GM21526 (cell line): ENCODE measurements around the gene FLT4.
"Not testable (repeated sequence)": the region's sequence is repeated elsewhere in the genome, so short reads cannot be mapped to it uniquely, and the experiment has no call there.

Source experiments
- ATAC-seq: cut with Tn5 transposase; IDR thresholded peaks from one replicate; pipeline ENCODE4 v1.9.1; 2021; ENCODE audit warnings: moderate library complexity; ENCODE audit not compliant: unreplicated experiment, low FRiP score

The FLT4 gene

GRCh38 chr5:180670586-180671359 is 21.4 kb upstream of the FLT4 start:
- no peak for ATAC-seq

GRCh38 chr5:180670157-180670556 is 20.8 kb upstream of the FLT4 start:
- no peak for ATAC-seq

- ATAC-seq, result no peak
These were observed 20.3 kb upstream of the FLT4 start for GRCh38 chr5:180669661-180670060.

GRCh38 chr5:180668835-180669596 is 19.6 kb upstream of the FLT4 start:
- no peak for ATAC-seq

- ATAC-seq, result no peak
These were observed 17.4 kb upstream of the FLT4 start for GRCh38 chr5:180666812-180667211.

- ATAC-seq, result no peak
These were observed 16.4 kb upstream of the FLT4 start for GRCh38 chr5:180665682-180666404.

- ATAC-seq, result no peak
These were observed 9.6 kb upstream of the FLT4 start for GRCh38 chr5:180658774-180659564.

- ATAC-seq, result not testable (repeated sequence)
These were observed 5.8 kb upstream of the FLT4 start for GRCh38 chr5:180655243-180655642.

GRCh38 chr5:180652771-180653170 is 3.4 kb upstream of the FLT4 start:
- ATAC-seq, result no peak

- ATAC-seq, result no peak
These were observed 2.9 kb upstream of the FLT4 start for GRCh38 chr5:180652346-180652745.

- ATAC-seq, result no peak
These were observed 623 bp downstream of the FLT4 start for GRCh38 chr5:180648658-180649296.

- ATAC-seq, result no peak
These were observed 1.4 kb downstream of the FLT4 start for GRCh38 chr5:180647941-180648500.

- no peak for ATAC-seq
These were observed 1.9 kb downstream of the FLT4 start for GRCh38 chr5:180647465-180647864.

GRCh38 chr5:180646963-180647305 is 2.5 kb downstream of the FLT4 start:
- no peak for ATAC-seq

GRCh38 chr5:180646289-180646962 is 3.0 kb downstream of the FLT4 start:
- ATAC-seq, result no peak

- ATAC-seq, result no peak
These were observed 3.9 kb downstream of the FLT4 start for GRCh38 chr5:180645274-180646204.

- ATAC-seq, result no peak
These were observed 4.6 kb downstream of the FLT4 start for GRCh38 chr5:180644825-180645273.
